Immature natural killer cell (primary cell): ENCODE measurements around the gene ARHGEF12. TPM values are rescaled to one million over a fixed set of nuclear protein-coding genes. Genes with fewer than 3 reads are reported as not detected.

ENCODE experiments used
- DNase-seq, 3 donors: peaks; one replicate each; pipeline ENCODE4 v3.0.0; 2022; ENCODE audit warnings: mixed read lengths in 1 of 3
- H3K27ac Mint-ChIP-seq, 6 donors: one replicate each; pipeline ENCODE4 v1.8.0; 2020; ENCODE audit warnings: mixed read lengths in 6 of 6, mild to moderate bottlenecking in 5 of 6, inconsistent platforms in 4 of 6, moderate library complexity in 3 of 6
- H3K27me3 Mint-ChIP-seq, 3 donors: one replicate each; pipeline ENCODE4 v1.8.0; 2020 to 2021; ENCODE audit warnings: low read depth in 3 of 3, mild to moderate bottlenecking in 3 of 3, mixed read lengths in 3 of 3, moderate library complexity in 3 of 3, inconsistent platforms in 1 of 3
- H3K36me3 Mint-ChIP-seq, 3 donors: one replicate each; pipeline ENCODE4 v1.8.0; 2020; ENCODE audit warnings: mixed read lengths in 3 of 3, inconsistent platforms in 2 of 3, mild to moderate bottlenecking in 2 of 3
- H3K4me1 Mint-ChIP-seq, 2 donors: one replicate each; pipeline ENCODE4 v1.8.0; 2020; ENCODE audit warnings: inconsistent platforms in 2 of 2, mild to moderate bottlenecking in 2 of 2, mixed read lengths in 2 of 2, moderate library complexity in 1 of 2
- H3K4me3 Mint-ChIP-seq, 5 donors: one replicate each; pipeline ENCODE4 v1.8.0; 2020; ENCODE audit warnings: mild to moderate bottlenecking in 5 of 5, mixed read lengths in 5 of 5, inconsistent platforms in 3 of 5, moderate library complexity in 3 of 5
- H3K9me3 Mint-ChIP-seq, 6 donors: one replicate each; pipeline ENCODE4 v1.8.0; 2020; ENCODE audit warnings: mild to moderate bottlenecking in 6 of 6, mixed read lengths in 6 of 6, inconsistent platforms in 4 of 6, moderate library complexity in 3 of 6
- polyA plus RNA-seq, 3 donors: library from polyadenylated mRNA; unstranded; fragments of 300-500 nt; fragmentation: Illumina TruSeq; gene quantifications; one replicate each; pipeline ENCODE4 v1.2.3, GENCODE V29; 2021

ARHGEF12 gene
- polyA plus RNA-seq, 3 donors from 2014 or later, result 1.1 to 12.2 (median 6.7) TPM

DNA sequence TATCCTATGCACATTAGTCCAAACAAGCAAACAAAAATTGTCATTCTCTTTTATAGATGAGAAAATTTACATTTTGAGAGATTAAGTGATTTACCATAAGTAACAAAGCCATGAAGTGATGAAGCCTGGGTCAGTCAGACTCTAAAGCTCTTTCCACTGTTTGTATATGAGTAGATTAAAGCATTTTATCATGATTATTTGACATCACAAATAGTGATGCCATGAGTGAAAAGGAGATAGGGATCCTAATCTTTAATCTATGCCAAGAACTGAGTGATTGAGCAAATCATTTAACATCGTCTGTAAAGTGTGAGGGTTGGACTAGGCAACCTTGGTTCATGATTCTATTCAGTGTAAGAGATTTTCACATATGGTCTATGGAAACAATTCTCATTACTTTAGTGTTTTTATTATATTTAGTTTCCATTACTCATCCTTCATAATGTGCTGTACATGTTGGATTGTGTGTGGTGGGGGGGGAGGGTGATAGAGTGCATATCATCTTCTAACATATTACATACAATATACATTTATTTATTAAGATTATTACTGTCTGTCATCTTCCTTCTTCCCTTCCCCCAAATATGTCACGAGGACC lies 50.7 kb downstream of the ARHGEF12 start:
- Mint-ChIP-seq H3K27ac (no peak overlapping the region), H3K4me3 (no peak overlapping the region), H3K27me3 (peaks cover 0 to 3% (median 2%) of the 10 kb centered on the region in 3 donors), H3K36me3 (peaks cover 7 to 13% (median 9%) of the 10 kb centered on the region in 3 donors), H3K4me1 (peaks cover 6 to 21% of the 10 kb centered on the region in 2 donors), H3K9me3 (peaks cover 0 to 9% (median 0%) of the 10 kb centered on the region in 6 donors)
- no peak for DNase-seq

GRCh38 chr11:120388261-120388660 lies 52.0 kb downstream of the ARHGEF12 start:
- H3K27ac Mint-ChIP-seq, result no peak overlapping the region

GRCh38 chr11:120389693-120390584 lies 53.7 kb downstream of the ARHGEF12 start:
- peaks cover 3 to 9% of the 10 kb centered on the region in 2 donors for H3K4me1 Mint-ChIP-seq
- peaks cover 7 to 13% (median 12%) of the 10 kb centered on the region in 3 donors for H3K36me3 Mint-ChIP-seq
- no peak overlapping the region for H3K27ac Mint-ChIP-seq
- peaks cover 0 to 3% (median 2%) of the 10 kb centered on the region in 3 donors for H3K27me3 Mint-ChIP-seq
- H3K4me3 Mint-ChIP-seq, result no peak overlapping the region
- H3K9me3 Mint-ChIP-seq, result peaks cover 0 to 9% (median 0%) of the 10 kb centered on the region in 6 donors
- DNase-seq, result no peak

More at GRCh38 chr11:120388261-120388660, 52.0 kb downstream of the ARHGEF12 start:
- Mint-ChIP-seq H3K36me3 (peaks cover 7 to 13% (median 9%) of the 10 kb centered on the region in 3 donors), H3K4me3 (no peak overlapping the region), H3K27me3 (peaks cover 2 to 3% (median 2%) of the 10 kb centered on the region in 3 donors), H3K4me1 (peaks cover 3 to 15% of the 10 kb centered on the region in 2 donors), H3K9me3 (peaks cover 0 to 9% (median 0%) of the 10 kb centered on the region in 6 donors)
- no peak for DNase-seq

DNA sequence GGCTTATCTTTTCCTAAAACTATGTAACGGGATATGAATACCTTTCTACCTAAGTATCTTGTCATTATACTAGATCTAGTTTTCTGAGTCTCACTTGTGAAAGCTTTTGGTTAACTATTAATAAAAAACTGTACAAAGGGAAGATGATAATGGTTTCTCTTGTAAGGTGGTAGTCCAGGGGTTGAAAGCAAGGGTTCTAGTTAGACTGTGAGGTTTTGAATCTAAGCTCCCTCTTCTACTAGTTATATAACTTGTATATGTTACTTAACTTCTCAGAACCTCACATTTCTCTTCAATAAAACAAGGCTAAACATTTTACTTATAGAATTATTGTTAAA lies 54.3 kb downstream of the ARHGEF12 start:
- H3K27me3 Mint-ChIP-seq, result peaks cover 0 to 6% (median 3%) of the 10 kb centered on the region in 3 donors
- peaks cover 0 to 9% (median 0%) of the 10 kb centered on the region in 6 donors for H3K9me3 Mint-ChIP-seq
- peaks cover 7 to 13% (median 12%) of the 10 kb centered on the region in 3 donors for H3K36me3 Mint-ChIP-seq

GRCh38 chr11:120391292-120391691 lies 55.1 kb downstream of the ARHGEF12 start:
- H3K27me3 Mint-ChIP-seq, result peaks cover 0 to 6% (median 3%) of the 10 kb centered on the region in 3 donors
- peaks cover 7 to 13% (median 12%) of the 10 kb centered on the region in 3 donors for H3K36me3 Mint-ChIP-seq
- DNase-seq, result no peak
- no peak overlapping the region for H3K27ac Mint-ChIP-seq
- no peak overlapping the region for H3K4me3 Mint-ChIP-seq
- peaks cover 0 to 9% (median 0%) of the 10 kb centered on the region in 6 donors for H3K9me3 Mint-ChIP-seq
- peaks cover 3 to 5% of the 10 kb centered on the region in 2 donors for H3K4me1 Mint-ChIP-seq

More for the DNA sequence above, 54.3 kb downstream of the ARHGEF12 start:
- H3K4me1 Mint-ChIP-seq, result peaks cover 3 to 9% of the 10 kb centered on the region in 2 donors
- DNase-seq, result no peak
- no peak overlapping the region for H3K27ac Mint-ChIP-seq
- H3K4me3 Mint-ChIP-seq, result no peak overlapping the region

DNA sequence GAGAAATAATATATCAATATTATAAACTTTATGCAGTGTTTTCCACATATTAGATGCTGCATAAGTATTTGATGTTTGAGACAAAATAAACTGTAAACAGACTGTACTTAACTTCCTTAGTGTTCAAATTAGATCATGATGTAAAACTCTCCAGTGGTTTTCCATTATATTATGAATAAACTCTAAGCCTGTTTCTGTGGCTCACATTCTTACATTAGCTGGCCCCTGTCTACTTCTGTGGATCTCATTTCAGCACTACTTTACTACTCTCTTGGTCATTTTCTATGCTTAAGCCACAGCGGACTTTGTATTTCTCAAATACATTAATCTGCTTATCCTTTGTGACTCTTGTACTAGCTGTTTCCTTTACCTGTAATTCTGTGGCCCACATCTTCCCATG lies 55.6 kb downstream of the ARHGEF12 start:
- H3K27me3 Mint-ChIP-seq, result peaks cover 0 to 6% (median 3%) of the 10 kb centered on the region in 3 donors
- H3K27ac Mint-ChIP-seq, result no peak overlapping the region
- peaks cover 3 to 5% of the 10 kb centered on the region in 2 donors for H3K4me1 Mint-ChIP-seq
- H3K36me3 Mint-ChIP-seq, result peaks cover 7 to 13% (median 12%) of the 10 kb centered on the region in 3 donors
- H3K4me3 Mint-ChIP-seq, result no peak overlapping the region
- H3K9me3 Mint-ChIP-seq, result peaks cover 0 to 9% (median 0%) of the 10 kb centered on the region in 6 donors
- DNase-seq, result no peak

DNA sequence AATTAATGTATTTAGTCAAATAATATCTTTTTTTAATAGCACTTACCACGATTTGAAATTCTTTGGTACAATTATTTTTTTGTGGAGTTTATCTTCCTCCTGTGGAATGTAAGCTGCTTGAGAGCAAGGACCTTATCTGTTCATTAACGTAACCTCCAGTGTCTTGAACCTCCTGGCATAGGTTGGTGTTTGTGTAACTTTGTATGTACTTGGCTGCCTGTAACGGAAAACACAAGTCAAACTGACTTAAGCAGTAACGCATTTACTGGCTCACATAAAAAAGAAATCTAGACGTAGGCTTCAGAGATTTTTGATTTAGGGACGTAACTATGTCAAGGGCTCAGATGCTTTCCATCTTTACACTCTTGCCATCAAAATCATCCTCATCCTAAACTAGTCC lies 56.1 kb downstream of the ARHGEF12 start:
- peaks cover 7 to 13% (median 12%) of the 10 kb centered on the region in 3 donors for H3K36me3 Mint-ChIP-seq
- H3K27me3 Mint-ChIP-seq, result peaks cover 0 to 6% (median 3%) of the 10 kb centered on the region in 3 donors
- H3K4me1 Mint-ChIP-seq, result peaks cover 3 to 5% of the 10 kb centered on the region in 2 donors
- no peak overlapping the region for H3K4me3 Mint-ChIP-seq
- H3K9me3 Mint-ChIP-seq, result peaks cover 0 to 9% (median 0%) of the 10 kb centered on the region in 6 donors
- DNase-seq, result no peak
- no peak overlapping the region for H3K27ac Mint-ChIP-seq

DNA sequence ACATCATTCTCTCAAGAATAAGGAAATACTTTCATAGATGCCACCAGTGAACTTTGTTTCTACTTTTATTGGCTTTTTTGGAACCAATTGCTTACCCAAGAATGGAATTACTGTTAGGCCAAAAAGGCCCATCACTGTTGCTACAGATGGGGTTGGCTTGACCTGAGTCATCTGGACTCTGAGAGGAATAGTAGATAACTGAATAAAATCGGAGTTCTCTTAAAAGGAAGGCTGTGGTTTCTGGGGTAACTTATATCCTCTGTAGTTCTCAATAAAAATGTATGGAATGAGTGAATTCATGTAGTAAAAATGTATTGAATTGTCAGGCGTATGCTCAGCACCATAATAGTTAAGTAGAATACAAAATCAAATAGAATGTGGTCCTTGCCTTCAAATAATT lies 56.6 kb downstream of the ARHGEF12 start:
- peaks cover 3 to 5% of the 10 kb centered on the region in 2 donors for H3K4me1 Mint-ChIP-seq
- no peak for DNase-seq
- H3K27ac Mint-ChIP-seq, result no peak overlapping the region
- H3K27me3 Mint-ChIP-seq, result peaks cover 0 to 6% (median 3%) of the 10 kb centered on the region in 3 donors
- peaks cover 0 to 9% (median 0%) of the 10 kb centered on the region in 6 donors for H3K9me3 Mint-ChIP-seq
- peaks cover 7 to 13% (median 12%) of the 10 kb centered on the region in 3 donors for H3K36me3 Mint-ChIP-seq
- no peak overlapping the region for H3K4me3 Mint-ChIP-seq

DNA sequence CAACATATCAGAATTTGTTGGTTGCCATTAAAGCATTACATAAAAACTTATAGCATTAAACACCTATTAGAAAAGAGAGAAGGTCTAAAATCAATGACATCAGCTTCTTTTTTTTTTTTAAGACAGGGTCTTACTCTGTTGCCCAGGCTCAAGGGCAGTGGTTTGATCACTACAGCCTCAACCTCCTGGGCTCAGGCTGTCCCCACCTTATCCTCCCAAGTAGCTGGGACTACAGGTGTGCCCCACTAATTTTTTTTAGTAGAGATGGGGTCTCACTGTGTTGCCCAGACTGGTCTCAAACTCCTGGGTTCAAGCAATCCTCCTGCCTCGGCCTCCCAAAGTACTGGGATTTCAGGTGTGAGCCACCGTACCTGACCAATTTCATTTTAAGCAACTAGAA lies 57.9 kb downstream of the ARHGEF12 start:
- H3K27ac Mint-ChIP-seq, result no peak overlapping the region
- peaks cover 7 to 13% (median 12%) of the 10 kb centered on the region in 3 donors for H3K36me3 Mint-ChIP-seq
- H3K4me1 Mint-ChIP-seq, result peaks cover 0 to 5% of the 10 kb centered on the region in 2 donors
- H3K27me3 Mint-ChIP-seq, result peaks cover 0 to 6% (median 3%) of the 10 kb centered on the region in 3 donors
- peaks cover 0 to 9% (median 0%) of the 10 kb centered on the region in 6 donors for H3K9me3 Mint-ChIP-seq
- no peak overlapping the region for H3K4me3 Mint-ChIP-seq
- DNase-seq, result no peak

GRCh38 chr11:120395778-120396177 lies 59.6 kb downstream of the ARHGEF12 start:
- no peaks in the 10 kb centered on the region for H3K9me3 Mint-ChIP-seq
- no peak for DNase-seq
- H3K4me1 Mint-ChIP-seq, result peaks cover 1 to 6% of the 10 kb centered on the region in 2 donors
- peaks cover 0 to 3% (median 0%) of the 10 kb centered on the region in 3 donors for H3K36me3 Mint-ChIP-seq
- H3K27me3 Mint-ChIP-seq, result peaks cover 0 to 10% (median 5%) of the 10 kb centered on the region in 3 donors
- no peak overlapping the region for H3K27ac Mint-ChIP-seq
- no peak overlapping the region for H3K4me3 Mint-ChIP-seq

DNA sequence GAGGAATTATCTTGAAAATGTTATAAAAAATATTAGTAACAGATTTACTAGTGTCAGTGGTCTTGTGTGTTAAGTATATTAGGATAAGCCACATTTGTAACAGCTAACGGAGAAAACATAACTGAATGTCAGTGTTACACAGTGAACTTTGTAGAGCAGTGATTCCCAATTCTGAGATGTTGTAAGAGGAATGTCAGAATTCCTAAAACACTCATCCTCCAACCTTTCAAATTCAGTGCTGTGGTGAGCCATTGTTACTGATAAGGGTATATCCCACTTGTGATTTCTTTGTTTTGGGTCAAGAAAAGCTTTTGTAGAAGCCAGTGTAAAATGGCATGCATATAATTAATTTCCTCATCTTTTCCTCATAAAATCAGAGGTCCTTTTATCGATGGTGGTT lies 61.9 kb downstream of the ARHGEF12 start:
- Mint-ChIP-seq H3K27me3 (peaks cover 0 to 11% (median 5%) of the 10 kb centered on the region in 3 donors), H3K4me1 (peaks cover 1 to 11% of the 10 kb centered on the region in 2 donors), H3K4me3 (no peak overlapping the region), H3K36me3 (peaks cover 0 to 3% (median 0%) of the 10 kb centered on the region in 3 donors), H3K27ac (no peak overlapping the region), H3K9me3 (no peaks in the 10 kb centered on the region)
- DNase-seq, result no peak

- no peak for DNase-seq
- H3K36me3 Mint-ChIP-seq, result no peaks in the 10 kb centered on the region
- H3K9me3 Mint-ChIP-seq, result no peaks in the 10 kb centered on the region
- no peak overlapping the region for H3K27ac Mint-ChIP-seq
- no peak overlapping the region for H3K4me3 Mint-ChIP-seq
- peaks cover 1 to 11% of the 10 kb centered on the region in 2 donors for H3K4me1 Mint-ChIP-seq
- H3K27me3 Mint-ChIP-seq, result peaks cover 0 to 11% (median 5%) of the 10 kb centered on the region in 3 donors
Measured at GRCh38 chr11:120399307-120399706, 63.1 kb downstream of the ARHGEF12 start.

- H3K27me3 Mint-ChIP-seq, result peaks cover 0 to 7% (median 5%) of the 10 kb centered on the region in 3 donors
- H3K27ac Mint-ChIP-seq, result no peak overlapping the region
- no peak overlapping the region for H3K4me3 Mint-ChIP-seq
Measured at GRCh38 chr11:120400564-120401364, 64.6 kb downstream of the ARHGEF12 start.

More at GRCh38 chr11:120400564-120401364, 64.6 kb downstream of the ARHGEF12 start:
- Mint-ChIP-seq H3K9me3 (no peaks in the 10 kb centered on the region), H3K36me3 (no peaks in the 10 kb centered on the region), H3K4me1 (peaks cover 1 to 11% of the 10 kb centered on the region in 2 donors)
- DNase-seq, result no peak
